ENCODE results near the gene CCL11. TPM values are rescaled to one million over a fixed set of nuclear protein-coding genes. Genes with fewer than 3 reads are reported as not detected.

Gene CCL11
- total RNA-seq, 6 experiments from 2014 or later = not detected

DNA sequence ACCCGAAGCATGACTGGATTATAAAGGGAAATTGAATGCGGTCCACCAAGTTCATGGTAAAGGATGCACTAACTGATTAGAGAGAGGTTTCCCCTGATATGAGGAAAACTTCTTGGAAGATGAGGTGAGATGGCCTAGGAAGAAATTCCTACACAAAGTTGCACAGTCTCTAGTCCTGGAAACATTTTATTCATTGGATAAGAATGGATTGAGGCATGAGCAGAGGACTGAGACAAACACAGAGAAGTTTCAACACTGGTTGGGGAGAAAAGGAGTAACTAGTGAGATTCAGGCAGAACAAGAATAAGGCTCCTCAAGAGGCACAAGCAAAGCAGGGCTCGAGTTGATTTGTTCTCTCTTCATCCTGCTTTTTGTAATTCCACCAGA lies 32.4 kb upstream of the CCL11 start:
- H3K27me3 Mint-ChIP-seq (ENCODE audit: insufficient read depth) = no peaks in the 10 kb centered on the region
- no peak for DNase-seq
- peak overlapping the region; percentile 74 for H3K4me3 Mint-ChIP-seq
- peaks cover 10% of the 10 kb centered on the region; the same call in 1 of the 2 replicates for H3K36me3 Mint-ChIP-seq (ENCODE audit: low read depth)
- peaks cover 87% of the 10 kb centered on the region for H3K4me1 Mint-ChIP-seq (ENCODE audit: low read depth)
- no peaks in the 10 kb centered on the region for H3K9me3 Mint-ChIP-seq
- TF ChIP-seq CTCF (IDR thresholded peaks at IDR 0.05) = no peak
- peak overlapping the region; percentile 98 for H3K27ac Mint-ChIP-seq

DNA sequence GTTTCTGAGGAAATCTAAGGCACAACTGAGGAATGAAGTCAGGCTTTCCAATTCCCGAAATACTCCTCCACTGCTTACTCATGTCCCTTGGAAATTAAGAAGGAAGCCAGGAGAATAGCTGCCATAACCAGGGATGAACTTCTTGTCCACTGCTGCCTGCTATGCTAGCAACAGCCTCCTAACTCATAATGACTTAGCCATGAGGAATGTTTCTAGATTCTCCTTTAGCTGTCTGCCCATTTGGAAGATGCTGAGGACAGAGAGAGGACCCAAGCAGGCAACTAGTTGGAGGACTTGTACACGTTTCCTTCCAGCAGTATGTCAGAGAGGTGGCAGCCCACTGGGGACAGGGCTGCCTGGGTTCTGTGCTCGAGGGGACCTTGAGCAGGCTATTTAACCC lies 31.4 kb upstream of the CCL11 start:
- H3K36me3 Mint-ChIP-seq (ENCODE audit: low read depth) = peaks cover 10% of the 10 kb centered on the region; the same call in 1 of the 2 replicates
- H3K27ac Mint-ChIP-seq = peak overlapping the region; percentile 98
- peak overlapping the region; percentile 90 for H3K4me3 Mint-ChIP-seq
- no peaks in the 10 kb centered on the region for H3K27me3 Mint-ChIP-seq (ENCODE audit: insufficient read depth)
- no peak for TF ChIP-seq CTCF (IDR thresholded peaks at IDR 0.05)
- peaks cover 84% of the 10 kb centered on the region for H3K4me1 Mint-ChIP-seq (ENCODE audit: low read depth)
- H3K9me3 Mint-ChIP-seq = no peaks in the 10 kb centered on the region
- DNase-seq = peak; percentile 78

GRCh38 chr17:34254651-34255380 lies 30.7 kb upstream of the CCL11 start, which contains the start of gene CCL2:
TSS of gene CCL2 (plus strand) at chr17:34255285. CDS start at chr17:34255350, 65 bp downstream.
- Mint-ChIP-seq H3K36me3 (ENCODE audit: low read depth) (peaks cover 10% of the 10 kb centered on the region; the same call in 1 of the 2 replicates), H3K27me3 (ENCODE audit: insufficient read depth) (no peaks in the 10 kb centered on the region), H3K27ac (peak within 1 kb of the TSS; percentile 98), H3K4me3 (peak within 1 kb of the TSS; percentile 90), H3K4me1 (ENCODE audit: low read depth) (peaks cover 84% of the 10 kb centered on the region), H3K9me3 (no peaks in the 10 kb centered on the region)
- DNase-seq = peak; percentile 78
- TF ChIP-seq CTCF (IDR thresholded peaks at IDR 0.05) = no peak

DNA sequence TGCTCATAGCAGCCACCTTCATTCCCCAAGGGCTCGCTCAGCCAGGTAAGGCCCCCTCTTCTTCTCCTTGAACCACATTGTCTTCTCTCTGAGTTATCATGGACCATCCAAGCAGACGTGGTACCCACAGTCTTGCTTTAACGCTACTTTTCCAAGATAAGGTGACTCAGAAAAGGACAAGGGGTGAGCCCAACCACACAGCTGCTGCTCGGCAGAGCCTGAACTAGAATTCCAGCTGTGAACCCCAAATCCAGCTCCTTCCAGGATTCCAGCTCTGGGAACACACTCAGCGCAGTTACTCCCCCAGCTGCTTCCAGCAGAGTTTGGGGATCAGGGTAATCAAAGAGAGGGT lies 30.2 kb upstream of the CCL11 start:
- DNase-seq = peak; percentile 54
- peaks cover 78% of the 10 kb centered on the region for H3K4me1 Mint-ChIP-seq (ENCODE audit: low read depth)
- H3K27me3 Mint-ChIP-seq (ENCODE audit: insufficient read depth) = no peaks in the 10 kb centered on the region
- TF ChIP-seq CTCF (IDR thresholded peaks at IDR 0.05) = no peak
- peak overlapping the region; percentile 90 for H3K4me3 Mint-ChIP-seq
- H3K9me3 Mint-ChIP-seq = no peaks in the 10 kb centered on the region
- peaks cover 10% of the 10 kb centered on the region; the same call in 1 of the 2 replicates for H3K36me3 Mint-ChIP-seq (ENCODE audit: low read depth)
- H3K27ac Mint-ChIP-seq = peak overlapping the region; percentile 98

DNA sequence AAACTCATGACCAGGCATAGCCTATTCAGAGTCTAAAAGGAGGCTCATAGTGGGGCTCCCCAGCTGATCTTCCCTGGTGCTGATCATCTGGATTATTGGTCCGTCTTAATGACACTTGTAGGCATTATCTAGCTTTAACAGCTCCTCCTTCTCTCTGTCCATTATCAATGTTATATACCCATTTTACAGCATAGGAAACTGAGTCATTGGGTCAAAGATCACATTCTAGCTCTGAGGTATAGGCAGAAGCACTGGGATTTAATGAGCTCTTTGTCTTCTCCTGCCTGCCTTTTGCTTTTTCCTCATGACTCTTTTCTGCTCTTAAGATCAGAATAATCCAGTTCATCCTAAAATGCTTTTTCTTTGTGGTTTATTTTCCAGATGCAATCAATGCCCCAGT lies 29.7 kb upstream of the CCL11 start:
- DNase-seq = no peak
- no peaks in the 10 kb centered on the region for H3K9me3 Mint-ChIP-seq
- no peaks in the 10 kb centered on the region for H3K27me3 Mint-ChIP-seq (ENCODE audit: insufficient read depth)
- TF ChIP-seq CTCF (IDR thresholded peaks at IDR 0.05) = no peak
- H3K36me3 Mint-ChIP-seq (ENCODE audit: low read depth) = peaks cover 10% of the 10 kb centered on the region; the same call in 1 of the 2 replicates
- peak overlapping the region; percentile 90 for H3K4me3 Mint-ChIP-seq
- H3K4me1 Mint-ChIP-seq (ENCODE audit: low read depth) = peaks cover 73% of the 10 kb centered on the region
- H3K27ac Mint-ChIP-seq = peak overlapping the region; percentile 98

Data from HFFc6 (cell line).